ENCODE measurements around the gene HLCS.

DNA sequence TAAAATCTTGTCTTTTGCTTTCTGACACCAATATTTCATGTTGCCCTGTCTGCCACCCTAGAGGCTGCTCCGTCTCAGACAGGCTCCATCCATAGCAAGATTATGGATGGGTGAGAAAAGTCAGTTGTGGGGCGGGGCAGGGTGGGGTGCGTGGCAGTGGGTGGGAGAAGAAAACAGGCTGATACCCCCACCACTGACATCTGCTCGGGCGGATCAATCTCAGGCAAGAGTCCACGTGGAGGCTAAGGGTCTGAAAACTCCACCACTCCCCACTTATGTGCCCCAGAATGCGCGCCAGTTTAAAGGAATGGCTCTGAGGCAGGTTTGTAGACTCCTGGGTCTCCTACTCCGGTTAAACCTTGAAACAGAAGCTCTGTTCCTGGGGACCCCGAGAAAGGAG is 101.5 kb downstream of the HLCS start:
- TF ChIP-seq CTCF (IDR thresholded peaks at IDR 0.05; ENCODE audit: low read depth, low read length) (no peak), EZH2phosphoT487 (IDR thresholded peaks at IDR 0.05; ENCODE audit: low read depth) (no peak)

Measured in OCI-LY3 (cell line).